ENCODE results near the gene ITGAX. TPM values are rescaled to one million over a fixed set of nuclear protein-coding genes. Genes with fewer than 3 reads are reported as not detected.

ITGAX gene
- total and polyA plus RNA-seq, 10 of the 15 experiments (the other 5 are each of a cell fraction or from before 2014, with no cell fraction given), result 1.6 to 37.9 (median 17.9) TPM

DNA sequence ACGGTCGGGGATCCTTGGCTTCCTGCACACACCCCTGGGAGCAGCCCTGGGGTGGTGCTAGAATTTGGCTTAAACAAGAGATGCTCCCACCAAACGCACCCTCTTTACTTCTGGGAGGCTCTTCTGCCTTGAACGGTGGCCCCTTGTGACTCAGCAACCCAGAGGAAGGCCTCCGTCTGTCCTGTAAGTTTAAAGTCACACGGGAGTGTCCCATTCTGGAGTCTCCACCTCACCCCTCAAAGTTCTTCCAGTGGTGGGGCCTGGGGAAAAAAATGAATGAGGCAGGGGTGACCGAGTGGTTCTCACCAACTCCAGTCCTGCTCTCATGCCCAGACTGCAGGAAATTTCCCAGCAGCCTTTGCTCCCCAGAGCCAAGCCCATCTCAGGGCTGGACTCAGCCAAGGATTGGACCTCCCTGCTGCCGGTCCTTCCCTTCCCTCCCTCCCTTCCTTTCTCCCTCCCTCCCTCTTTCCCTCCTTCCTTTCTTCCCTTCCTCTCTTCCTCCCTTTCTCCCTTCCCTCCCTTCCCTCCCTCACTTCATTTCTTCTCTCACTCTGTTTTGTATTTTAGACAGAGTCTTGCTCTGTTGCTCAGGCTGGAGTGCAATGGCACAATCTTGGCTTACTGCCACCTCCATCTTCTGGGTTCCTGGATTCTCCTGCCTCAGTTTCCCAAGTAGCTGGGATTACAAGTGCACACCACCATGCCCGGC, 49.5 kb downstream of the ITGAX start:
- H3K27ac ChIP-seq (ENCODE audit: control insufficient read depth, insufficient read depth), result no peak overlapping the region
- TF ChIP-seq, protein P1, sequence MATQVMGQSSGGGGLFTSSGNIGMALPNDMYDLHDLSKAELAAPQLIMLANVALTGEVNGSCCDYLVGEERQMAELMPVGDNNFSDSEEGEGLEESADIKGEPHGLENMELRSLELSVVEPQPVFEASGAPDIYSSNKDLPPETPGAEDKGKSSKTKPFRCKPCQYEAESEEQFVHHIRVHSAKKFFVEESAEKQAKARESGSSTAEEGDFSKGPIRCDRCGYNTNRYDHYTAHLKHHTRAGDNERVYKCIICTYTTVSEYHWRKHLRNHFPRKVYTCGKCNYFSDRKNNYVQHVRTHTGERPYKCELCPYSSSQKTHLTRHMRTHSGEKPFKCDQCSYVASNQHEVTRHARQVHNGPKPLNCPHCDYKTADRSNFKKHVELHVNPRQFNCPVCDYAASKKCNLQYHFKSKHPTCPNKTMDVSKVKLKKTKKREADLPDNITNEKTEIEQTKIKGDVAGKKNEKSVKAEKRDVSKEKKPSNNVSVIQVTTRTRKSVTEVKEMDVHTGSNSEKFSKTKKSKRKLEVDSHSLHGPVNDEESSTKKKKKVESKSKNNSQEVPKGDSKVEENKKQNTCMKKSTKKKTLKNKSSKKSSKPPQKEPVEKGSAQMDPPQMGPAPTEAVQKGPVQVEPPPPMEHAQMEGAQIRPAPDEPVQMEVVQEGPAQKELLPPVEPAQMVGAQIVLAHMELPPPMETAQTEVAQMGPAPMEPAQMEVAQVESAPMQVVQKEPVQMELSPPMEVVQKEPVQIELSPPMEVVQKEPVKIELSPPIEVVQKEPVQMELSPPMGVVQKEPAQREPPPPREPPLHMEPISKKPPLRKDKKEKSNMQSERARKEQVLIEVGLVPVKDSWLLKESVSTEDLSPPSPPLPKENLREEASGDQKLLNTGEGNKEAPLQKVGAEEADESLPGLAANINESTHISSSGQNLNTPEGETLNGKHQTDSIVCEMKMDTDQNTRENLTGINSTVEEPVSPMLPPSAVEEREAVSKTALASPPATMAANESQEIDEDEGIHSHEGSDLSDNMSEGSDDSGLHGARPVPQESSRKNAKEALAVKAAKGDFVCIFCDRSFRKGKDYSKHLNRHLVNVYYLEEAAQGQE (IDR thresholded peaks at IDR 0.05; ENCODE audit: low read depth, low read length), result no peak
- TF ChIP-seq CBFB (IDR thresholded peaks at IDR 0.05; ENCODE audit: low read depth), result no peak
- TF ChIP-seq, protein P2, sequence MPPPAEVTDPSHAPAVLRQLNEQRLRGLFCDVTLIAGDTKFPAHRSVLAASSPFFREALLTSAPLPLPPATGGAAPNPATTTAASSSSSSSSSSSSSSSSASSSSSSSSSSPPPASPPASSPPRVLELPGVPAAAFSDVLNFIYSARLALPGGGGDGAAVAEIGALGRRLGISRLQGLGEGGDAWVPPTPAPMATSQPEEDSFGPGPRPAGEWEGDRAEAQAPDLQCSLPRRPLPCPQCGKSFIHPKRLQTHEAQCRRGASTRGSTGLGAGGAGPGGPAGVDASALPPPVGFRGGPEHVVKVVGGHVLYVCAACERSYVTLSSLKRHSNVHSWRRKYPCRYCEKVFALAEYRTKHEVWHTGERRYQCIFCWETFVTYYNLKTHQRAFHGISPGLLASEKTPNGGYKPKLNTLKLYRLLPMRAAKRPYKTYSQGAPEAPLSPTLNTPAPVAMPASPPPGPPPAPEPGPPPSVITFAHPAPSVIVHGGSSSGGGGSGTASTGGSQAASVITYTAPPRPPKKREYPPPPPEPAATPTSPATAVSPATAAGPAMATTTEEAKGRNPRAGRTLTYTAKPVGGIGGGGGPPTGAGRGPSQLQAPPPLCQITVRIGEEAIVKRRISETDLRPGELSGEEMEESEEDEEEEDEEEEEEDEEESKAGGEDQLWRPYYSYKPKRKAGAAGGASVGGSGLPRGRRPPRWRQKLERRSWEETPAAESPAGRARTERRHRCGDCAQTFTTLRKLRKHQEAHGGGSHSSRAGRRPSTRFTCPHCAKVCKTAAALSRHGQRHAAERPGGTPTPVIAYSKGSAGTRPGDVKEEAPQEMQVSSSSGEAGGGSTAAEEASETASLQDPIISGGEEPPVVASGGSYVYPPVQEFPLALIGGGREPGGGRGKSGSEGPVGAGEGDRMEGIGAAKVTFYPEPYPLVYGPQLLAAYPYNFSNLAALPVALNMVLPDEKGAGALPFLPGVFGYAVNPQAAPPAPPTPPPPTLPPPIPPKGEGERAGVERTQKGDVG (CRISPR knock-in tag; IDR thresholded peaks at IDR 0.05), result no peak
- TF ChIP-seq SMC3 (IDR thresholded peaks at IDR 0.05; ENCODE audit: borderline replicate concordance, low read length), result no peak
- TF ChIP-seq, protein P3, sequence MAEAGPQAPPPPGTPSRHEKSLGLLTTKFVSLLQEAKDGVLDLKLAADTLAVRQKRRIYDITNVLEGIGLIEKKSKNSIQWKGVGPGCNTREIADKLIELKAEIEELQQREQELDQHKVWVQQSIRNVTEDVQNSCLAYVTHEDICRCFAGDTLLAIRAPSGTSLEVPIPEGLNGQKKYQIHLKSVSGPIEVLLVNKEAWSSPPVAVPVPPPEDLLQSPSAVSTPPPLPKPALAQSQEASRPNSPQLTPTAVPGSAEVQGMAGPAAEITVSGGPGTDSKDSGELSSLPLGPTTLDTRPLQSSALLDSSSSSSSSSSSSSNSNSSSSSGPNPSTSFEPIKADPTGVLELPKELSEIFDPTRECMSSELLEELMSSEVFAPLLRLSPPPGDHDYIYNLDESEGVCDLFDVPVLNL (IDR thresholded peaks at IDR 0.05; ENCODE audit: low read depth, low read length), result no peak
- no peak for TF ChIP-seq RBBP5 (conservative IDR thresholded peaks at IDR 0.05)
- no peak for TF ChIP-seq TCF12 (IDR thresholded peaks at IDR 0.05; ENCODE audit: low read depth, low read length)
- no peak for TF ChIP-seq PML (IDR thresholded peaks at IDR 0.05; ENCODE audit: low read length)
- TF ChIP-seq NR2C1 (IDR thresholded peaks at IDR 0.05), result no peak
- TF ChIP-seq NFYB (IDR thresholded peaks at IDR 0.05; ENCODE audit: insufficient read depth, low read depth, low read length), result no peak
- TF ChIP-seq, protein P4, sequence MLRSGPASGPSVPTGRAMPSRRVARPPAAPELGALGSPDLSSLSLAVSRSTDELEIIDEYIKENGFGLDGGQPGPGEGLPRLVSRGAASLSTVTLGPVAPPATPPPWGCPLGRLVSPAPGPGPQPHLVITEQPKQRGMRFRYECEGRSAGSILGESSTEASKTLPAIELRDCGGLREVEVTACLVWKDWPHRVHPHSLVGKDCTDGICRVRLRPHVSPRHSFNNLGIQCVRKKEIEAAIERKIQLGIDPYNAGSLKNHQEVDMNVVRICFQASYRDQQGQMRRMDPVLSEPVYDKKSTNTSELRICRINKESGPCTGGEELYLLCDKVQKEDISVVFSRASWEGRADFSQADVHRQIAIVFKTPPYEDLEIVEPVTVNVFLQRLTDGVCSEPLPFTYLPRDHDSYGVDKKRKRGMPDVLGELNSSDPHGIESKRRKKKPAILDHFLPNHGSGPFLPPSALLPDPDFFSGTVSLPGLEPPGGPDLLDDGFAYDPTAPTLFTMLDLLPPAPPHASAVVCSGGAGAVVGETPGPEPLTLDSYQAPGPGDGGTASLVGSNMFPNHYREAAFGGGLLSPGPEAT (IDR thresholded peaks at IDR 0.05; ENCODE audit: low read depth), result no peak

More for the DNA sequence above, 49.5 kb downstream of the ITGAX start:
- no peak overlapping the region for H3K4me2 ChIP-seq (ENCODE audit: control insufficient read depth, insufficient read depth)
- CTCF ChIA-PET, result no interaction called here
- WGBS (ENCODE audit: insufficient coverage, insufficient replicate concordance, low lambda C conversion rate, missing lambda C conversion rate), result 33% methylated on average over 9 of the region's 9 CpGs
- intact Hi-C loops (cut with micrococcal nuclease; ENCODE audit: unreplicated experiment), result no loop called here
- FAIRE-seq (no peak), DNase-seq (ENCODE audit: low read depth, low spot score) (no peak), ATAC-seq (no peak)
- no peaks in the 10 kb centered on the region for H4K20me1 ChIP-seq (ENCODE audit: control insufficient read depth, insufficient read depth)
- SMC1A ChIA-PET (ENCODE audit: uncharacterized antibody, unreplicated experiment), result interaction anchor here (1.0 kb wide), 1 partner anchor 40 kb away, joined by 3 read pairs; no protein-coding TSS in a partner anchor
- H3K79me2 ChIP-seq (ENCODE audit: control insufficient read depth, insufficient read depth, low read length), result no peaks in the 10 kb centered on the region
- H2AFZ ChIP-seq (ENCODE audit: control insufficient read depth, low read depth, low read length), result no peak overlapping the region; the same call in 1 of the 2 replicates
- in situ Hi-C loops (cut with MboI), result no loop called here
- POLR2A ChIA-PET, result interaction anchor here (0.6 to 1.1 kb wide), 2 partner anchors 24 to 26 kb away, joined by 5 to 7 read pairs; no protein-coding TSS in a partner anchor
- H3K9me3 ChIP-seq (replicated peaks; ENCODE audit: control insufficient read depth, insufficient read depth, low read length), result peaks cover 2% of the 10 kb centered on the region; the same call in 1 of the 3 replicates
- H3K9ac ChIP-seq (ENCODE audit: control insufficient read depth, insufficient read depth, low read length), result peak overlapping the region; percentile 8; the same call in 1 of the 2 replicates
- H3K4me1 ChIP-seq (ENCODE audit: control insufficient read depth, insufficient read depth, low read length), result no peaks in the 10 kb centered on the region
- H3K36me3 ChIP-seq (ENCODE audit: control insufficient read depth in 2 of 2, insufficient read depth in 2 of 2, low read length in 1 of 2), result no peaks in the 10 kb centered on the region
- RAD21 ChIA-PET (ENCODE audit: unreplicated experiment), result no interaction called here
- H3K27me3 ChIP-seq (replicated peaks in 1 of 2; ENCODE audit: control insufficient read depth in 2 of 2, insufficient read depth in 2 of 2, low read length in 1 of 2), result no peaks in the 10 kb centered on the region
- BruUV-seq (replicated peaks), result no TSS peak
- no peak overlapping the region for H3K4me3 ChIP-seq

All from GM12878 (cell line).